ENCODE data around the gene NME3. TPM values are rescaled to one million over a fixed set of nuclear protein-coding genes. Genes with fewer than 3 reads are reported as not detected.
A peak's percentile ranks its signal among the peaks of the same experiment; 100 is the strongest.

NME3 gene
- total RNA-seq, 1 donor from 2014 or later = 33.9 TPM

- no peak for DNase-seq (ENCODE audit: missing footprints)
- intact Hi-C loops (cut with DNase I) = no loop called here
- ATAC-seq = no peak
Observed at GRCh38 chr16:1794908-1795666, 23.7 kb upstream of the NME3 start.

- no peak for ATAC-seq
- intact Hi-C loops (cut with DNase I) = no loop called here
- DNase-seq (ENCODE audit: missing footprints) = no peak
Observed at GRCh38 chr16:1794221-1794871, 23.0 kb upstream of the NME3 start.

GRCh38 chr16:1793578-1794220 is 22.4 kb upstream of the NME3 start, which contains the start of gene IGFALS:
Gene IGFALS, minus strand, starts transcription at chr16:1793705. Its CDS starts 53 bp downstream, at chr16:1793652.
- DNase-seq (ENCODE audit: missing footprints) = no peak
- no peak for ATAC-seq
- intact Hi-C loops (cut with DNase I) = no loop called here

GRCh38 chr16:1792836-1793577 is 21.7 kb upstream of the NME3 start:
- DNase-seq (ENCODE audit: missing footprints) (no peak), ATAC-seq (no peak)
- intact Hi-C loops (cut with DNase I) = no loop called here

- DNase-seq (ENCODE audit: missing footprints) = no peak
- no peak for ATAC-seq
- intact Hi-C loops (cut with DNase I) = no loop called here
Observed at GRCh38 chr16:1791943-1792812, 20.8 kb upstream of the NME3 start.

- intact Hi-C loops (cut with DNase I) = no loop called here
- DNase-seq (ENCODE audit: missing footprints) = peak; percentile 64
- ATAC-seq = no peak
Observed at GRCh38 chr16:1791256-1791942, 20.1 kb upstream of the NME3 start.

- DNase-seq (ENCODE audit: missing footprints) (no peak), ATAC-seq (no peak)
- intact Hi-C loops (cut with DNase I) = no loop called here
Observed at GRCh38 chr16:1790611-1791255, 19.4 kb upstream of the NME3 start.

GRCh38 chr16:1790261-1790610 is 18.9 kb upstream of the NME3 start:
- DNase-seq (ENCODE audit: missing footprints) (no peak), ATAC-seq (no peak)
- intact Hi-C loops (cut with DNase I) = no loop called here

- no peak for ATAC-seq
- intact Hi-C loops (cut with DNase I) = loop anchor here (5.0 kb wide), 1 partner anchor 33 kb away; no protein-coding TSS in a partner anchor
Observed at GRCh38 chr16:1789643-1790045, 18.3 kb upstream of the NME3 start.

GRCh38 chr16:1788708-1789100 is 17.4 kb upstream of the NME3 start:
- no peak for ATAC-seq
- intact Hi-C loops (cut with DNase I) = loop anchor here (5.0 kb wide), 1 partner anchor 34 kb away; no protein-coding TSS in a partner anchor

More at GRCh38 chr16:1789643-1790045, 18.3 kb upstream of the NME3 start:
- DNase-seq (ENCODE audit: missing footprints) = peak; percentile 50

GRCh38 chr16:1788095-1788707 is 16.9 kb upstream of the NME3 start:
- no peak for ATAC-seq
- intact Hi-C loops (cut with DNase I) = loop anchor here (5.0 kb wide), 1 partner anchor 34 kb away; no protein-coding TSS in a partner anchor
- no peak for DNase-seq (ENCODE audit: missing footprints)

More at GRCh38 chr16:1788708-1789100, 17.4 kb upstream of the NME3 start:
- DNase-seq (ENCODE audit: missing footprints) = peak; percentile 64

GRCh38 chr16:1787322-1788094 is 16.2 kb upstream of the NME3 start:
- DNase-seq (ENCODE audit: missing footprints) = peak; percentile 55
- ATAC-seq = no peak
- intact Hi-C loops (cut with DNase I) = loop anchor here (5.0 kb wide), 1 partner anchor 35 kb away; no protein-coding TSS in a partner anchor

GRCh38 chr16:1787056-1787321 is 15.6 kb upstream of the NME3 start:
- intact Hi-C loops (cut with DNase I) = loop anchor here (5.0 kb wide), 1 partner anchor 35 kb away; no protein-coding TSS in a partner anchor
- DNase-seq (ENCODE audit: missing footprints) (no peak), ATAC-seq (no peak)

GRCh38 chr16:1786242-1787055 is 15.1 kb upstream of the NME3 start:
- intact Hi-C loops (cut with DNase I) = loop anchor here (5.0 kb wide), 1 partner anchor 36 kb away; no protein-coding TSS in a partner anchor
- DNase-seq (ENCODE audit: missing footprints) = peak; percentile 60
- ATAC-seq = no peak

- DNase-seq (ENCODE audit: missing footprints) (no peak), ATAC-seq (no peak)
- intact Hi-C loops (cut with DNase I) = loop anchor here (5.0 kb wide), 1 partner anchor 36 kb away; no protein-coding TSS in a partner anchor
Observed at GRCh38 chr16:1785846-1786170, 14.5 kb upstream of the NME3 start.

Measured in Right ventricle myocardium inferior (tissue), 1 donor.